Stimulated activated CD8-positive, alpha-beta memory T cell treated with anti-CD3 and anti-CD28 coated beads, Interleukin-15, amount 100 ng/mL, for 24 hours (primary cell): ENCODE data around the gene USH1C.

ENCODE experiments used
- DNase-seq: peaks from one replicate; pipeline ENCODE4 v3.0.0-alpha.2; 2020; ENCODE audit warnings: low read depth

Gene USH1C

DNA sequence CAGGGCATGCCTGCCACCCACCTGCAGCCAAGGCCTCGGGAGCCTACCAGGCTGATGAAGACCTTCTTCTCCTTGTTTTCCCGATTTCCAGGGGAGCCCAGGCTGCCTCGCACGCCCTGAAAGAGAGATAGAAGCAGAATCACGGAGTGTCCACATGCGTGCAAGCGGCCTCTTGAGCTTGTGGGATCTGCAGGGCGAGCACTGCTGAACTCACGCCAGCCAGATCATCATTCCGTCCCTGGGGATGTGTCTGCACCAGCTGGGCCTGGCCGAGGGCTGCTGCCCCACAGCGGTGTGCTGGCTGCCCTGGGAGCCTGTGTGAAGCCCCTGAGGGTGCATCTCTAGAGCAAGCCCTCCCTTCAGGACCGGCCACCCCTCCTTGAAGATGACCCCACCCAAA is 17.9 kb downstream of the USH1C start:
- no peak for DNase-seq

DNA sequence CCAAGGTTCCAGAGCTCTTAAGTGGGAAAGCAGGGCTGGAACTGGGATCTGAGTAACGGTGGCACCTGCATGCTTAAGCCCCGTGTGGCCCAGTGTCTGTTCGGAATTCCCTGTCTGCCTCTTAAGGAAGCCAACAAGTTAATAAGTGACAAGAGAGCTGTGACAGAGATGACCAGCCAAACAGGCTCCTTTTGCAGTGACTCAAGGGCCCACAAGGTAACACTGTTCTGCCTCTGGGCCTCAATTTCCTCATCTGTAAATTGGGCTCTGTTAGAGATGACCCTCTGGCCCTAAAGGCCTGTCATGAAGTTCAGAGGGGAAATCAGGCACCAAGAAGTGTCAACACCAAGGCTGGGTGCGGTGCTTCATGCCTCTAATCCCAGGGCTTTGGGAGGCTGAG is 18.6 kb downstream of the USH1C start:
- DNase-seq: no peak

DNA sequence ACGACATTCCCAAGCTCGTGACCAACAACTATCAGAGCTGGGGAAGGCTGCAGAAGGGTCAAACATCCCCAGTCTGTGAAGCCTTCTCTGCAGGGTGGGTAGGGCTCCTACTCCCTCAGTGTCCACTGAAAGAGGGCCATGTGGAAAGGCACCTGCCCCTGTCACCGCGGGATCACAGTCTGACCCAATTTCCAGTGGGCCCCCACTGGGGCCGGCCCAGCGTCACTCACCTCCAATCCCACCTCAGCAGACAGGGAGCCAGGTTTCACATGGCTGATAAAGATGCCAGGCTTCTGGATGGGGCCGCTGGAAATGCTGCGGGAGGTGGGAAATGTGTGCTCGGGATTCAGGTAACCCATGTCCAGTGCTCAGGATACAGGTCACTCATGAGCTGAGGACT is 20.0 kb downstream of the USH1C start:
- no peak for DNase-seq

DNA sequence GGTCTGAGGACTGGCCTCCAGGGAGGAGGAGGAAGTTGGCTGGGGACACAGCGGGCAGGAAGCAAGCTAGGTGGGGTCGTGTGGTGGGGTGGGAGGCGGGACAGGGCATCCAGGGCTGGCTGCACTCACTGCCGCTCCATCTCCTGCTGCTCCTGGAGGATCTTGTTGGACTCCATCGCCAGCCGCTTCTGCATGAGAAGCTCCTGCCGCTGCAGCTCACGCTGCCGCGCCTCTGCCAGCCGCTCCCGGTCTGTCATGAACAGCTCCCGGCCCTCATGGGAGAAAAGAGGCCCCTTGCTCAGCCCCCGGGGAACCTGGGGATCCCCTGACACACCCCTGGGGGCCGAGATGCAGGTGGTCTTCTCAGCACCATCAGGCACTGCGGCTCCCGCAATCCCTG is 21.6 kb downstream of the USH1C start:
- DNase-seq: no peak

DNA sequence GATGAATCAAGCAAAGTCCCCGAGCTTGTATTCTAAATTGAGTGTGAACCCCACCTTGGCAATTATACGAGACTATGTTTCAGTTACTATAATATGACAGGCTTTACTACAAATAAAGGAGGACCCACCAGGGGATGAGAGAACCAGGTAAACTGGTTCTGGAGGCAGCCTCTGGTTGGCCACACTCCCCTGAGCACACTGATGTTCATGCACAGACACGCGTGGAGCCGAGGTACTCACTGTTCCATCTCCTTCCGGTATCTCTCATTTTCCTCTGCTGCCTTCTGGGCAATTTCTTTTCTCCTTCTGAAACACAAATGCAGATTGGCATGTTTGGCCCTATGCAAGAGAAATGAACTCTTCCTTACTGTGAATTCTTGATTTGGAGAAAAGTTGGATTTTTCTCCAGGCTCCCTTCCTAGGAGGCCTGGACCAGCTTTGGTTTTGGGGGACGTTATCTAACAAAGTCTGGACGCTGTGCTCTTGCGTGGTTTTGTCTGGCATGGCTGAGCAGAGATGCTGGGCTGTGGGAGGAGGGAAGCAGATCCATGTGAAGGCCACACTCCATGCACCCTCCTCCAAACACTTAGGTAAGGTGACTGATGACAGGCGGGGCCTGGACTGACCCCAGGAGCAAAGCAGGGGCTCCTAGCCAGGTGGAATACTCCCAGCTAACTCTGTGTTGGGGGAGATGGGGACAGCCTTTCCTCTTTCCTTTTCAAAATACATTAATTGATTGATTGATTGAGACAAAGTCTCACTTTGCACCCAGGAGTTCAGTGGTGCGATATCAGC is 22.9 kb downstream of the USH1C start:
- no peak for DNase-seq

DNA sequence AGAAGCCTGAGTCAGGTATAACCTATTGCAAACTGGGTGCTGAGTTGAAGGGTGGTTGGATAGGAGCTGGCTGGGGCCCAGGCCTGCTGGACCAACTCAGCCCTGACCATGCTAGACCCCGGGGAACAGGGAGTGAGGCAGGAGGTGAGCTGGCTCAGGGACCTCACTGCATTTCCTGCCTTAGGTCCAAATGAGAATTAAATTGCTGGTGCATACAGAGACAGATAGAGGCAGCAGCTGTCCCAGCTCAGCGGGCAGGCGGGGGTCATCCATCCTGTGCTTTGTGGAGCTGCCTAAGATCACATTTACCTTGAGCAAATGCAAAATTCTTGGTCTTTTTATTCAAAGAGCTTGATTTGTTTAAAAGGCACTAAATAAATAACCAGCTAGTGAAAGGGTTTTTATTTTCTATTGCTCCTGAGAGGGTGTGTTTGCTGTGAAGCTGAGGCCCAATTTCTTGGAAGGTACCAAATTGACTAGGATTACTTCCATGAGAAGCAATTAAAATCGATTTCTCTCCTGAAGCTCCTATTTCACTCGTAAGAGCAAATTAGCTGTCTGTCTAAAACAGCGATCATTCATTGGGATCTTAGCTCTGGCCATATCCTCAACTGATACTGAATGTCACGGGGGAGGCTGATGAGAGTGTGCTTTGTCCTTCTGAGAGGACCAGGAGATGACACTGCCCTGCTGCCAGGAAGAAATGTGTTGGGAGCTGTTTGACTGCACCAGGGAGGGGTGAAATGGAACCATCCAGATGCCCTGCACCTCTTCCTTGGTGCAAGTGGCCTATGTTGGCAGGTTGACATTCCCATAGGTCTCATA is 24.9 kb downstream of the USH1C start:
- no peak for DNase-seq

DNA sequence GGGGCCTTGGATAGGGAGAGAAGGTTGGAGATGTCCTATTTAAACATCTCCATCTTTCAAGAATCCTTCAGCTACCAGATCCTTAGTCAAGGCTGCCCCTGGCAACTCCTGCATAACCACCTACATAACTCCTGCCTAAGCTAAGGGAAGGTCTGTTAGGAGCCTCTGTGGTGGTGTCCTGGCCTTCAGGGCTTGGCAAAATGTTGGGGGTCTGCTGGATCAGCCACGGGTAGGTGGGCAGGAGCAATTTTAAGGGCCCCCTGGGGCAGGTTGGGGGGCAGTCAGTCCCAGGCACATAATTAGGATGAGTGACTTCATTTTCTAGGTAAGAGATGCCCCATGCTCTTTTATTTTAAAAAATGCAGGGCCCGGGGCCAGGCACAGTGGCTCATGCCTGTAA is 25.9 kb downstream of the USH1C start:
- no peak for DNase-seq

DNA sequence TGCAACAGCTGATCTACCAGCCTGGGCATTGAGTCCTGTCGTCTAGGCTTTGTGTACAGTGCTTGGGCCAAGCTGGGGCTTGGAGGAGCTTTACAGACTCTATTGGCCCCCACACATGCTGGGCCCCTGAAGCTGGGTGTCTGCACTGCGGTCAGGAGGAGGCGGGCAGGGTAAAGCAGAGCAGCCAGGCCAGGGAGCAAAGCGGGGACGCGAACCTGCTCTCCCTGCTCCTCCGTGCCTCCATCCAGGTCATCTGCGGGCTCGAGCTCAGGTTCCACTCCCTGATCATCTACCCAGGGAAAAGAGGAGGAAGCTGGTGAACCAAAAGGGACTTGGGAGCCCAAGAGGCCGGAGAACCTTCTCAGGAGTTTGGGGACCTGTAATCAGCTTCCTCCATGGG is 27.0 kb downstream of the USH1C start:
- no peak for DNase-seq

DNA sequence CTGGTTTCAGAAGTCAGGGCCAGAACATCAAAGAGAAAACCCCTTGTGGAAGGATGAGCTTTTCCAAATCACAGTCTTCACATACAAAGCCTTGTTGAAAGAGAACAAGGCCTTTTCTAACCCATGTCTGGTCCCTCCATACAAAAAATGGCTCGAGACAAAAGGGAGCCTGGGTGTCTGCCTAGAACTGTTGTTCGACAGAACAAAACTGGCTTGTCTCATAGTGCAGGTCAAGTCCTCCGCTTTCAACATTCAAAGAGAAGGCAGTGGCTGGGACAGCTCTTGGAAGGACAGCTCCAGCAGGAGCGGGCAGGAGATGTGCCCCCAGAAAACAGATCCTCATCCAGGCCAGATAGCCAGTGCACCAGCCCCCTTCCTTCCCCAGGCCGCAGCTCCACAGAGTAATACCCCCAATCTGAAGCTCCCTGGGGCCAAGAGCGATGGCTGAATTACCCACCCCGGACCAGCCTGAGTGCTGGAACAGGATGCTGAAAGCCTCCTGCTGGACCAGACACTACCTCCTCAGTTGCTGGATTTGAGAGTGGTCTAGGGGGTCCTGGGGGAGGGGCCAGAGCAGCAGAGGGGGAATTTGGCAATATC is 27.6 kb downstream of the USH1C start:
- no peak for DNase-seq

DNA sequence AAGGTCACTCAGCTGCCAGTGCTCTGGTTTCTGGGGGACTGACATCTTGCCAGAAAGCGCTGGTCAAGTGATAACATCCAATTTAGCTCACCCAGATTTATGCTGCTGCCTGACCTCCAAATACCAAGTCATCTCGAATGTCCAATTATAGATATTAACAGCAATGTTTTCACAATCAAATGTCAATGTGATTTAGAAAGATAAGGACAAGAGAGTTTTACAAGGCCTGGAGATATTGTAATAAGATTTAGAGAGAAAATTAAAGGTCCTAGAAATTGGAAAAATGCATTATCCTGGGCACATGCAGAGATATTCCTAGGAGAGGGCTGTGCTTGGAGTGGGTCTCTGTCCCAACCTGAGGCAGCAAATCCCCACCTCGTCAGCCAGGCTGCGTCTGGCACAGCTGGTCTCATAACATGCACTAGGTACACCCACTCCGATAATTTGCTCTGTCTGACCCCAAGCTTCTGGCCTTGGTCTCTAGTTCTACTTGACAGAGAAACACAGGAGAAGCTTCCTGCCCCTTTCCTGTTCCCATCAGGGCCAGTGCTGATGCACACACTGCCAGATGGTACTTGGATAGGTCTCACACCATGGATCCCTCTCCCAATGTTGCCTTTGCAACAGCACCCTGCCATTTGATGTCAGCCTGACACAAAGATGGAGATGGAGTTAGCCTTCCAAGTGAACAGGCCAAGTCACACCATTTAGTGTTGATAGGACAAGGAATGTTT is 28.6 kb downstream of the USH1C start:
- DNase-seq: no peak

DNA sequence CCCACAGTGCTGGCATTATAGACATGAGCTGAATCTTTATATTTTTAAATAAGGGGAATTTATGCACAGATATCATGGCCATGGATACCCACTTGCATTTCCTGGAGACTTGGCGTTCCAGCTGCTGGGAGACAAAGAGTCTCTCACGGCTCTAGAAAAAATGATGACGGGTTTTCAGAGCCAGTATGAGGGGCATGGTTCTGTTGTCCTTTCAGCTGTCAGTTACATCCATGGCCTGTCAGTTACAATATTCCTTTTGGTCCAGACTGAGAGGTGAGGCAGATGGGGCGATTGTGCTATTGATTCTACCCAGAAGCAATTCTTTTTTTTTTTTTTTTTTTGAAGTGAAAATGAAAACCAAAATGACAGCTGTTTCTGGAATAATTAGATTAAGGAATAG is 29.7 kb downstream of the USH1C start:
- DNase-seq: no peak

DNA sequence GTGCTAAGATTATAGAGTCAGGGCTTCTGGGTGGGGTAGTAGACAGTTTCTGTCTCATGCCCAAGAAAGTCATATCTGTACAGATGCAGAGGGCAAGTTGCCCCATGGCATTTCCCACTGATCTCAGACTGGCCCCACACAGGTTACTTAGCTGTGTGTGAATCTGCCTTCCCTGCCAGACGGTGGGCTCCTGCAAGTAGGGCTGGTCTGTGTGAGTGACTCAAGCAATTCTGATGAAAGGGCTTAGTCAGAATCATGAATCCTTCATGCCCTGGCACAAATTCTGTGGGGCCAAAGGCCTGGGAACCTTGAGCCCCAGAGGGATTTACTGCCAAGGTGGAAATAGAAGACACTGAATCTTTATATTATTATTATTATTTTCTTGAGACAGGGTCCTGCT is 30.4 kb downstream of the USH1C start:
- no peak for DNase-seq

DNA sequence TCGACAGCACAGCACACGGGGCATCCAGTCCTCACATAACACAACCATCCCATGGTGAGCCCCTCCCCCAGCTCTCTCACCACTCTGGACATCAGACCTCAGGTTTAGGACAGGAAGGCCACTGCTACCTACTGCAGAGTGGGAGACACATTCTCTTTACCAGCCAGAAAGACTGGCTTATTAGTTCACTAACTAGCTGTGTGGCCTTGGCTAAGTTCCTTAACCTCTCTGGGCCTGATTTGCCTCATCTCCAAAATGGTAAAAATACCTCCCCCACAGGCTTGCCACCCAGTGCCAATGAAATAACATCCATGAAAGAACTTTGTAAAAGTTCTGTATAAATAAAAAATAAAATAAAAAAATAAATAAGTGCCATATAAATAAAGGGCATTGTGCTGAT is 32.1 kb downstream of the USH1C start:
- no peak for DNase-seq

DNA sequence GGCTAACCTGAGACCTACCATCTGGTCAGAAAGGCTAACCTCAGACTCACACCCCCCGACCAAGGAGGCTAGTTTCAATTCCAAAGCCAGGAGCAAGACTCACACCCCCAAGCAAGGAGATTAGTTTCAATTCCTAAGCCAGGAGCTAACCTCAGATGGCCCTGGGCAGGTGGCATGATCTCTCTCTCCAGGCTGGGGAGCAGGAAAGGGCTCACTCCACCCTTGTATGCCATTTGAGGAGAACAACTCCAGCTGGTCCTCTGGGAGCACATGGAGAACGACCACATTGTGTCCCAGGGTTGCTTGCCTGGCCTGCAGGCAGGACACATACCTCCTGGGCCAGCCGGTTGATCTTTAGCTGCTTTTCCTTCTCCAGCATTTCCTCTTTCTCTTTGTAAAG is 32.6 kb downstream of the USH1C start:
- no peak for DNase-seq

DNA sequence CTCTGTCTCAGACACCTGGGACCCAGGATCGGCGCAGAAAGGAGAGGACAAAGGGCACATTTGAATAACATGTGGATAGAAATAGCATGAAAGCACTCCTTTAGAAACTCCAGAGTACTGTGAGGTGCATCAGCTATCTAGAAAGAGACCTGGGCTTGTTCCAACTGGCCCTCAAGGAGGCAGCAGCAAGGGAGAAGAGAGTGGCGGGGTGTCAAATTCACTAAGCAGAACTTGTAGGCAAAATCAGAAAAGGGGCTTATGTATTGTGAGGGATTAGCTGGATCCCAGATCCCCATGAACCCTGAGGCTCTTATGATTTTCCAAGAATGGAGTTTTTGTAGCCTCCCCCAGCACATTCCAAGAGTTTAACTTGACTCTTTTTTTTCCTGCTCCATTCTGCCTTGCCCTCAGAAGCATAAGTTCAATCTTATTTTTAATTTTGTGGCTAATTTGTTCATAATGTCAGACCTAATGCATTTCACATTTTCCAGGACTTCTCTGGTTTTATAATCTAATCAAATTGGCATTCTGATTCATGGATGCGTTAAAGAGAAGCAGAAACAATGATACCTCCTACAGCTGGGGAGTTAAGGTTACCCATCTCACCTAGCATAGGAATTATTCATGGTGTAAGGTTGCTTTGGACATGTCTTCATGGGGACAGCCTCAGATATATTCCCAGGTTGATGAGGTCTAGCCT is 33.6 kb downstream of the USH1C start:
- no peak for DNase-seq

DNA sequence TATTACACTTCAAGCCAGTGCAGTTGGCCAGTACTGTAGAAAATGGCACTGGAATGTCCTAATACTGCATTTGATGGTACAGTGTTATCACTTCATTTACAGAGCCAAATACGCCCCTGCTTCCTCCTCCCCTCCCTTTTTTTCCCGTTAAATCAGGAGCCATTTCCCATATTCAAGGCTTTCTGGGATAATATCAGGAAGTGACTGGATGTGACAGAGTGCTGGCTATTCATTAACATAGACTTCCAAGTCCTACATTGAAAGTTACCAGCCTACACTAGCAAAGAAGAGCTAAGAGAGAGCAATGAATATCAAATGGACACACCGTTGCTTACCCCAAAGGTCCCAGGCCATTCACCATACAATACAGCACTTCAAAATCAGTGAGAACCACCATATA is 35.4 kb downstream of the USH1C start:
- DNase-seq: no peak

DNA sequence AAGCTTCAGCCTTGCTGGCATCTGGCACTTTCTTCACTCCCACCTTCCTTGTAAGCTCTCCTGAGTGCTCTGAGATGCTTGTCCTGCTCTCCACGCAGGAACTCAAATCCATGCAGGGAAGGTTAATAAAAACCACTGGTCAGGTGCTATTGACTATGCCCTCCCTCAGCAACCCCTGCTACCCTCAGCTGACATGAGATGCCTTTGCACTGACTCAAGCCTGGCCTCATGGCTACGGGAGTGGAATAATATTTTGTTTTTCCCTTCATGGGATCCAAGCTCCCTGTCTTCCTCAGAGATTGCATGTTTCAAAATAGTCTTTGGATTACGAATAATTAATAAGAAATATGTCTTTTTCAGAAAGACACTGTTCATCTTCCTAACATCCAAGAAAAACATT is 35.9 kb downstream of the USH1C start:
- no peak for DNase-seq

DNA sequence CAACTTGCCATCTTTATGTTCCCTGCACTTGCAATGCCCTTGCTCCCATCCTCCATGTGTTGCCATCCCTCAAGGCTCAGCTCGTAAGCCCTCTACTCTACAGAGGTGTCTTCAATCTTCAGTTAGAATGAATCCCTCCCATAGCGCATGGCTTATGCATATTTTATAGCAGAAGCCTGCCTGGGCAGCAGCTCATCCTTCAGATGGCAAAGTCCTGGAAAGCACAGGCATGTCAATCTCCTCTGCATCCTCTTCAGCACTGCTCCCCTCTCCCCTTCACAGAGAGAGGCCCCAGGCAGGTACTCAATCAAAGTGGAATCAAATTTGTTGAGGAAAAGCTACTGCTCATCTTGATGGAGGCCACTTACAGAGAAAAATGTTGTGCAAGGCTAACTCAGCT is 36.4 kb downstream of the USH1C start:
- DNase-seq: no peak

DNA sequence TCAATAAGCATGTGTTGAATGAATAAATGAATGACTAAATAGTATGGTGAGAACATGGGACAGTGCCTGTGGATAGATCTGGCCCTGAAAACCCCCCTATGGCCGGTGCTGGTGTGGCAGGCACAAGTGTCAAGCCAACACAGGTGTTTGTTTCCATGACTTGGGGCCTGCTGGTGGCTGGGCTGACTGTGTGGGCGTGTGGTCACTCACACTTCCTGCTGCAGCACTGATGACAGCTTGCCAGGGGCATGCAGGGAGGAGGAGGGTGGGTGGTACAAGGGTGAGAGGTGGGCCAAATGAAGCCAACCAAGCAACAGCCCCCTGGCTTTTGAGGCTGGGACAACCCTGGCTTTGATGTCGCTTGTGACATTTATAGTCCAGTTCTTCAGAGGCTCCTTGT is 37.3 kb downstream of the USH1C start:
- DNase-seq: no peak

DNA sequence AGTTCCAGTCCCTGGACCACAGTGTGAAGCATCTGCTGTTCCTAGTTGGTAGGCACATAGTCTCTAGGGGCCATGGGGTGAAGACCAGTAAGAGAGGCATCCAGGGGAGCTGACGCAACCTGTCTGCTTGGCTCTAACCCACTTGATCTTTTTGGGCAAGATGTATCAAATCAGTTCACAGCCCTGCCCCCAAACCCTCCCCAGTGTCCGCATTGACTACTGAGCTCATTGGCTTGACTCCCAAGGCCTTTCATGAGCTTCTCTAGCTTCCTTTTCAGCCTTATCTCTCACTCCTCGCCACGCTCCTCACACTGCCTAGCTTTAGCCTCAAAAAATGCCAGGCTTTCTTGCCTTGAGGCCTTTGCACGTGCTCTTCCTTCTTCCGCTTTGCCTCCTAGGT is 37.9 kb downstream of the USH1C start:
- DNase-seq: no peak

DNA sequence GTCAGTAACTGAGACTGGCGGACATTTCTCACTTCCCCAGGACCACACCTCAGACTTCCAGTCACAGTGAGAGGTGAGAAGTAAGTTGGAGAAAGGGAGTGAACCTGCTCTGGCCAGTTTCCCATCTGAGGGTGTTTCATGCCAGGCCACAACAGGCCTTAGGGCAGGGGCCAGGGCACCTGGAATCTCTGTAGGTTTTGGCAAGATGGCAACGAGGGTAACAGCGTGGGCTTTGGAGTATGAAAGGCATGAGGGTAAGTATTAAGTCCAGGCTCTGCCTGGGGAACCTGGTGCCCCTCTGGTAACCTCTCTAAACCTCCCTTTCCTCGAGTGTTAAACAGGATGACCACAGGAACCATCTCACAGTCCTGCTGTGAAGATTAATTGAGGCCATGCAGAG is 39.1 kb downstream of the USH1C start:
- no peak for DNase-seq
